HepG2 (cell line): ENCODE data around the gene ZNF217. TPM values are rescaled to one million over a fixed set of nuclear protein-coding genes. Genes with fewer than 3 reads are reported as not detected.

Source experiments
- CREM ChIP-seq, 2 experiments: sonication (generic) in 1 of 2; formaldehyde crosslinking in 1 of 2; IDR thresholded peaks; 2 replicates each; pipeline versions ENCODE4 v1.4.0 to v1.6.1; 2016 to 2020; ENCODE audit warnings: antibody characterized with exemption in 1 of 2, mild to moderate bottlenecking in 1 of 2, missing genetic modification reagents in 1 of 2
- DPF2 ChIP-seq: sonication (generic); formaldehyde crosslinking; IDR thresholded peaks from 2 replicates; pipeline ENCODE4 v1.4.0; 2020; ENCODE audit warnings: mild to moderate bottlenecking, low read depth, missing genetic modification reagents, borderline replicate concordance
- KLF13 ChIP-seq: sonication (generic); formaldehyde crosslinking; IDR thresholded peaks from 2 replicates; pipeline ENCODE4 v1.4.0; 2020; ENCODE audit warnings: mild to moderate bottlenecking, missing genetic modification reagents
- NFYB ChIP-seq: sonication (generic); formaldehyde crosslinking; IDR thresholded peaks from 2 replicates; pipeline ENCODE4 v1.4.0; 2020; ENCODE audit warnings: missing genetic modification reagents
- PTBP1 ChIP-seq: fragments of 200-400 bp; formaldehyde crosslinking; IDR thresholded peaks from 2 replicates; pipeline ENCODE4 v1.6.1; 2018; ENCODE audit warnings: low read length, low read depth; ENCODE audit not compliant: poor library complexity, severe bottlenecking
- SETDB1 ChIP-seq: sonication (generic); formaldehyde crosslinking; IDR thresholded peaks from 2 replicates; pipeline ENCODE4 v1.5.1; 2020; ENCODE audit warnings: missing genetic modification reagents, mild to moderate bottlenecking, borderline replicate concordance
- TOPORS ChIP-seq: sonication (generic); formaldehyde crosslinking; IDR thresholded peaks from 2 replicates; pipeline ENCODE4 v1.8.0; 2023; ENCODE audit warnings: mild to moderate bottlenecking, missing genetic modification reagents
- TP53 ChIP-seq: sonication (generic); formaldehyde crosslinking; conservative IDR thresholded peaks from 2 replicates; pipeline ENCODE4 v1.4.0; 2020; ENCODE audit warnings: missing genetic modification reagents
- ZNF737 ChIP-seq: sonication (generic); formaldehyde crosslinking; IDR thresholded peaks from 2 replicates; pipeline ENCODE4 v1.5.0; 2020; ENCODE audit warnings: missing genetic modification reagents, mild to moderate bottlenecking, borderline replicate concordance
- polyA plus RNA-seq, 8 experiments: library from polyadenylated mRNA; depleted of rRNA in 3 of 8; stranded (reverse) in 7 of 8; unstranded in 1 of 8; fragments of >200 nt; fragmentation: Illumina TruSeq in 4 of 8; extraction: Trizol in 4 of 8; gene quantifications; 2 replicates each; pipeline versions ENCODE4 v1.2.1 to v1.2.3, GENCODE V29; 2011 to 2016; ENCODE audit warnings: low read depth in 4 of 8, missing spikeins in 1 of 8, mixed read lengths in 1 of 8; ENCODE audit not compliant: insufficient read depth in 1 of 8
- total RNA-seq, 5 experiments: library from RNA; depleted of rRNA; stranded (reverse); fragments of >200 nt; fragmentation: Illumina TruSeq; extraction: Trizol; gene quantifications; 2 replicates each; pipeline ENCODE4 v1.2.3, GENCODE V29; 2016; ENCODE audit warnings: low read depth in 1 of 5
- TF ChIP-seq, protein P1 (sequence below): sonication (generic); formaldehyde crosslinking; IDR thresholded peaks from 2 replicates; pipeline ENCODE4 v1.5.0; 2020; ENCODE audit warnings: mild to moderate bottlenecking, missing genetic modification reagents
- TF ChIP-seq, protein P2 (sequence below), 2 experiments: sonication (generic) in 1 of 2; formaldehyde crosslinking in 1 of 2; IDR thresholded peaks; 2 replicates each; pipeline versions ENCODE4 v1.5.1 to v1.6.1; 2011 to 2020; ENCODE audit warnings: borderline replicate concordance in 1 of 2, low read depth in 1 of 2, low read length in 1 of 2, mild to moderate bottlenecking in 1 of 2, missing genetic modification reagents in 1 of 2, moderate library complexity in 1 of 2
- TF ChIP-seq, protein P3 (sequence below): sonication (generic); formaldehyde crosslinking; IDR thresholded peaks from 2 replicates; pipeline ENCODE4 v1.8.0; 2022; ENCODE audit warnings: low read depth, missing genetic modification reagents
- TF ChIP-seq, protein P4 (sequence below): sonication (generic); formaldehyde crosslinking; IDR thresholded peaks from 2 replicates; pipeline ENCODE4 v1.4.0; 2020; ENCODE audit warnings: missing genetic modification reagents, borderline replicate concordance
- TF ChIP-seq, protein P5 (sequence below): sonication (generic); formaldehyde crosslinking; conservative IDR thresholded peaks from 2 replicates; pipeline ENCODE4 v1.5.0; 2020; ENCODE audit warnings: missing genetic modification reagents
- TF ChIP-seq, protein P6 (sequence below): sonication (generic); formaldehyde crosslinking; IDR thresholded peaks from 2 replicates; pipeline ENCODE4 v1.4.0; 2020; ENCODE audit warnings: missing genetic modification reagents

The ZNF217 gene
- total and polyA plus RNA-seq, 2 of the 13 experiments (the other 11 are each of a cell fraction or from before 2014, with no cell fraction given) = 22.3 to 29.8 TPM

DNA sequence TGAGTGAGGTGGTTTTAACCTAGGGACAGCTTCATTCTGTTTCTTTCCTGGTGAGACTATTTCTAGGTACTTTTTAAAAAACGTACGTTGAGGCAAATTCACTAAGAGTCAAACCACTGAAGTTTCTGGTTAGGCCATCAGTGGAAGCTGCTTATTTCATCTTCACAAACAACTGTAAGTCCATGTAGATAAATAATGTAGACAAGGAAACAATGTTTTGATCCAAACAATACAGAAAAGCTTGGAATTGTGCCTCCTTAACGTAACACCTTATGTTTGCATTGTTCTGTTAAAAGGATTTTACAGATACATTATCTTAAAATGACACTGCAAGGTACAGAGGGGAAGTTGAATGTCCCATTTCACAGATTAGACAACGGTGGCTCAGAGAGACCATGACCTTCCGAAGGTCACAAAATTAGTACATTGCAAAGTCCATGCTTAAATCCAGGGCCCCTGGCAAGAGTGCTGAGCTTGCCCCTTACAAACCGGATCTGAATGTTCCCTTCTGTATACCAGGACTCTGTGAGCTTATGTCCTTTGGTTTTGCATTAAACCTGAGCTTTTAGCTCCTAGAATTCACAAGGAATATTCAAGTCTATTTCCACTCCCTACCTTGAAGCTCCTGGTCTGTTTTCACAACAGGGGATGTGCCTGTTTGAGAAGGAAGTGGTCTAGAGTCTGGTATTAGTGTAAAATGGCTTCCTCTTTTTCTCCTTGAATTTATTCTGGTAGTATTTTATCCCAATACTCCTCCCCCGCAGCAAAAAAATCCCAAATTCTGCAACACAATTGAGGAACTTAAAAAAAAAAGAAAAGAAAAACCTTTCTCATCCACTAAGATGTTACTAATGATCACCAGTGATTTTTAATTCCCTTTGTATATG, 28.9 kb upstream of the ZNF217 start (continued):
- TF ChIP-seq, protein P1, sequence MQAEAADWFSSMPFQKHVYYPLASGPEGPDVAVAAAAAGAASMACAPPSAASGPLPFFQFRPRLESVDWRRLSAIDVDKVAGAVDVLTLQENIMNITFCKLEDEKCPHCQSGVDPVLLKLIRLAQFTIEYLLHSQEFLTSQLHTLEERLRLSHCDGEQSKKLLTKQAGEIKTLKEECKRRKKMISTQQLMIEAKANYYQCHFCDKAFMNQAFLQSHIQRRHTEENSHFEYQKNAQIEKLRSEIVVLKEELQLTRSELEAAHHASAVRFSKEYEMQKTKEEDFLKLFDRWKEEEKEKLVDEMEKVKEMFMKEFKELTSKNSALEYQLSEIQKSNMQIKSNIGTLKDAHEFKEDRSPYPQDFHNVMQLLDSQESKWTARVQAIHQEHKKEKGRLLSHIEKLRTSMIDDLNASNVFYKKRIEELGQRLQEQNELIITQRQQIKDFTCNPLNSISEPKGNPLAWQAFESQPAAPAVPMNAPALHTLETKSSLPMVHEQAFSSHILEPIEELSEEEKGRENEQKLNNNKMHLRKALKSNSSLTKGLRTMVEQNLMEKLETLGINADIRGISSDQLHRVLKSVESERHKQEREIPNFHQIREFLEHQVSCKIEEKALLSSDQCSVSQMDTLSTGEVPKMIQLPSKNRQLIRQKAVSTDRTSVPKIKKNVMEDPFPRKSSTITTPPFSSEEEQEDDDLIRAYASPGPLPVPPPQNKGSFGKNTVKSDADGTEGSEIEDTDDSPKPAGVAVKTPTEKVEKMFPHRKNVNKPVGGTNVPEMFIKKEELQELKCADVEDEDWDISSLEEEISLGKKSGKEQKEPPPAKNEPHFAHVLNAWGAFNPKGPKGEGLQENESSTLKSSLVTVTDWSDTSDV (CRISPR knock-in tag) = no peak
- TF ChIP-seq PTBP1 (no peak), CREM (IDR thresholded peaks at IDR 0.05) (peak; percentile 45), CREM (CRISPR knock-in tag; IDR thresholded peaks at IDR 0.05) (no peak), DPF2 (CRISPR knock-in tag) (no peak), ZNF737 (CRISPR knock-in tag) (no peak), KLF13 (CRISPR knock-in tag) (no peak), NFYB (CRISPR knock-in tag) (no peak), SETDB1 (CRISPR knock-in tag) (no peak), TOPORS (CRISPR knock-in tag) (no peak), TP53 (no peak)
- TF ChIP-seq, protein P2, sequence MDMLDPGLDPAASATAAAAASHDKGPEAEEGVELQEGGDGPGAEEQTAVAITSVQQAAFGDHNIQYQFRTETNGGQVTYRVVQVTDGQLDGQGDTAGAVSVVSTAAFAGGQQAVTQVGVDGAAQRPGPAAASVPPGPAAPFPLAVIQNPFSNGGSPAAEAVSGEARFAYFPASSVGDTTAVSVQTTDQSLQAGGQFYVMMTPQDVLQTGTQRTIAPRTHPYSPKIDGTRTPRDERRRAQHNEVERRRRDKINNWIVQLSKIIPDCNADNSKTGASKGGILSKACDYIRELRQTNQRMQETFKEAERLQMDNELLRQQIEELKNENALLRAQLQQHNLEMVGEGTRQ (IDR thresholded peaks at IDR 0.05; ENCODE audit: low read depth, low read length) = no peak
- TF ChIP-seq, protein P2 (CRISPR knock-in tag; IDR thresholded peaks at IDR 0.05; ENCODE audit: borderline replicate concordance) = no peak
- TF ChIP-seq, protein P3, sequence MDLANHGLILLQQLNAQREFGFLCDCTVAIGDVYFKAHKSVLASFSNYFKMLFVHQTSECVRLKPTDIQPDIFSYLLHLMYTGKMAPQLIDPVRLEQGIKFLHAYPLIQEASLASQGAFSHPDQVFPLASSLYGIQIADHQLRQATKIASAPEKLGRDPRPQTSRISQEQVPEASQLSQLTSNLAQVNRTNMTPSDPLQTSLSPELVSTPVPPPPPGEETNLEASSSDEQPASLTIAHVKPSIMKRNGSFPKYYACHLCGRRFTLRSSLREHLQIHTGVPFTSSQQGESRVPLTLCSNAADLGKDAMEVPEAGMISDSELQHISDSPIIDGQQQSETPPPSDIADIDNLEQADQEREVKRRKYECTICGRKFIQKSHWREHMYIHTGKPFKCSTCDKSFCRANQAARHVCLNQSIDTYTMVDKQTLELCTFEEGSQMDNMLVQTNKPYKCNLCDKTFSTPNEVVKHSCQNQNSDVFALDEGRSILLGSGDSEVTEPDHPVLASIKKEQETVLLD (CRISPR knock-in tag) = no peak
- TF ChIP-seq, protein P4, sequence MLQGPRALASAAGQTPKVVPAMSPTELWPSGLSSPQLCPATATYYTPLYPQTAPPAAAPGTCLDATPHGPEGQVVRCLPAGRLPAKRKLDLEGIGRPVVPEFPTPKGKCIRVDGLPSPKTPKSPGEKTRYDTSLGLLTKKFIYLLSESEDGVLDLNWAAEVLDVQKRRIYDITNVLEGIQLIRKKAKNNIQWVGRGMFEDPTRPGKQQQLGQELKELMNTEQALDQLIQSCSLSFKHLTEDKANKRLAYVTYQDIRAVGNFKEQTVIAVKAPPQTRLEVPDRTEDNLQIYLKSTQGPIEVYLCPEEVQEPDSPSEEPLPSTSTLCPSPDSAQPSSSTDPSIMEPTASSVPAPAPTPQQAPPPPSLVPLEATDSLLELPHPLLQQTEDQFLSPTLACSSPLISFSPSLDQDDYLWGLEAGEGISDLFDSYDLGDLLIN (CRISPR knock-in tag) = no peak
- TF ChIP-seq, protein P5, sequence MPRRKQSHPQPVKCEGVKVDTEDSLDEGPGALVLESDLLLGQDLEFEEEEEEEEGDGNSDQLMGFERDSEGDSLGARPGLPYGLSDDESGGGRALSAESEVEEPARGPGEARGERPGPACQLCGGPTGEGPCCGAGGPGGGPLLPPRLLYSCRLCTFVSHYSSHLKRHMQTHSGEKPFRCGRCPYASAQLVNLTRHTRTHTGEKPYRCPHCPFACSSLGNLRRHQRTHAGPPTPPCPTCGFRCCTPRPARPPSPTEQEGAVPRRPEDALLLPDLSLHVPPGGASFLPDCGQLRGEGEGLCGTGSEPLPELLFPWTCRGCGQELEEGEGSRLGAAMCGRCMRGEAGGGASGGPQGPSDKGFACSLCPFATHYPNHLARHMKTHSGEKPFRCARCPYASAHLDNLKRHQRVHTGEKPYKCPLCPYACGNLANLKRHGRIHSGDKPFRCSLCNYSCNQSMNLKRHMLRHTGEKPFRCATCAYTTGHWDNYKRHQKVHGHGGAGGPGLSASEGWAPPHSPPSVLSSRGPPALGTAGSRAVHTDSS (CRISPR knock-in tag) = no peak
- TF ChIP-seq, protein P6, sequence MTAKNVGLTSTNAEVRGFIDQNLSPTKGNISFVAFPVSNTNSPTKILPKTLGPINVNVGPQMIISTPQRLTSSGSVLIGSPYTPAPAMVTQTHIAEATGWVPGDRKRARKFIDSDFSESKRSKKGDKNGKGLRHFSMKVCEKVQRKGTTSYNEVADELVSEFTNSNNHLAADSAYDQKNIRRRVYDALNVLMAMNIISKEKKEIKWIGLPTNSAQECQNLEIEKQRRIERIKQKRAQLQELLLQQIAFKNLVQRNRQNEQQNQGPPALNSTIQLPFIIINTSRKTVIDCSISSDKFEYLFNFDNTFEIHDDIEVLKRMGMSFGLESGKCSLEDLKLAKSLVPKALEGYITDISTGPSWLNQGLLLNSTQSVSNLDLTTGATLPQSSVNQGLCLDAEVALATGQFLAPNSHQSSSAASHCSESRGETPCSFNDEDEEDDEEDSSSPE (CRISPR knock-in tag) = no peak
